Measurements from ENCODE around the gene ALDH3B1.
A peak's percentile ranks its signal among the peaks of the same experiment; 100 is the strongest.

DNA sequence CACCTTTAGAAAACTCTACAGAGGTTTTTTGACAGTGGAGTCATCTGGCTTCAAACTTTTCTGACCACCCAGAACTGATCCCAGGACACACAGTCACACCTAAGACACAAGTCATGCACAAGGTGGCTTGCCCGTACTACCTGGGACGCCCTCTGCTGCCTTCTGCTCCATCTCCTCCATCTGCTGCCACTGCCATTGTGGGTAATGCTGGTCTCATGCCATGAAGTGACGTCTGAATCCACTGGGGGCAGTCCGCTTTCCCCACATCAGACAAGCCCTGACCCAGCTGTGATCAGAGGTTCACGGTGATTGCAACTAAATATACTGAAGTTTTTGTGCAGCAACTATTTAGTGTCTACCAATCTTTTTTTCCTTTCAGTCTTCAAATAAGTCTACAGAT is 14.9 kb downstream of the ALDH3B1 start:
- TF ChIP-seq, protein P1, sequence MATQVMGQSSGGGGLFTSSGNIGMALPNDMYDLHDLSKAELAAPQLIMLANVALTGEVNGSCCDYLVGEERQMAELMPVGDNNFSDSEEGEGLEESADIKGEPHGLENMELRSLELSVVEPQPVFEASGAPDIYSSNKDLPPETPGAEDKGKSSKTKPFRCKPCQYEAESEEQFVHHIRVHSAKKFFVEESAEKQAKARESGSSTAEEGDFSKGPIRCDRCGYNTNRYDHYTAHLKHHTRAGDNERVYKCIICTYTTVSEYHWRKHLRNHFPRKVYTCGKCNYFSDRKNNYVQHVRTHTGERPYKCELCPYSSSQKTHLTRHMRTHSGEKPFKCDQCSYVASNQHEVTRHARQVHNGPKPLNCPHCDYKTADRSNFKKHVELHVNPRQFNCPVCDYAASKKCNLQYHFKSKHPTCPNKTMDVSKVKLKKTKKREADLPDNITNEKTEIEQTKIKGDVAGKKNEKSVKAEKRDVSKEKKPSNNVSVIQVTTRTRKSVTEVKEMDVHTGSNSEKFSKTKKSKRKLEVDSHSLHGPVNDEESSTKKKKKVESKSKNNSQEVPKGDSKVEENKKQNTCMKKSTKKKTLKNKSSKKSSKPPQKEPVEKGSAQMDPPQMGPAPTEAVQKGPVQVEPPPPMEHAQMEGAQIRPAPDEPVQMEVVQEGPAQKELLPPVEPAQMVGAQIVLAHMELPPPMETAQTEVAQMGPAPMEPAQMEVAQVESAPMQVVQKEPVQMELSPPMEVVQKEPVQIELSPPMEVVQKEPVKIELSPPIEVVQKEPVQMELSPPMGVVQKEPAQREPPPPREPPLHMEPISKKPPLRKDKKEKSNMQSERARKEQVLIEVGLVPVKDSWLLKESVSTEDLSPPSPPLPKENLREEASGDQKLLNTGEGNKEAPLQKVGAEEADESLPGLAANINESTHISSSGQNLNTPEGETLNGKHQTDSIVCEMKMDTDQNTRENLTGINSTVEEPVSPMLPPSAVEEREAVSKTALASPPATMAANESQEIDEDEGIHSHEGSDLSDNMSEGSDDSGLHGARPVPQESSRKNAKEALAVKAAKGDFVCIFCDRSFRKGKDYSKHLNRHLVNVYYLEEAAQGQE (IDR thresholded peaks at IDR 0.05; ENCODE audit: low read depth, low read length): no peak
- TF ChIP-seq, protein P2, sequence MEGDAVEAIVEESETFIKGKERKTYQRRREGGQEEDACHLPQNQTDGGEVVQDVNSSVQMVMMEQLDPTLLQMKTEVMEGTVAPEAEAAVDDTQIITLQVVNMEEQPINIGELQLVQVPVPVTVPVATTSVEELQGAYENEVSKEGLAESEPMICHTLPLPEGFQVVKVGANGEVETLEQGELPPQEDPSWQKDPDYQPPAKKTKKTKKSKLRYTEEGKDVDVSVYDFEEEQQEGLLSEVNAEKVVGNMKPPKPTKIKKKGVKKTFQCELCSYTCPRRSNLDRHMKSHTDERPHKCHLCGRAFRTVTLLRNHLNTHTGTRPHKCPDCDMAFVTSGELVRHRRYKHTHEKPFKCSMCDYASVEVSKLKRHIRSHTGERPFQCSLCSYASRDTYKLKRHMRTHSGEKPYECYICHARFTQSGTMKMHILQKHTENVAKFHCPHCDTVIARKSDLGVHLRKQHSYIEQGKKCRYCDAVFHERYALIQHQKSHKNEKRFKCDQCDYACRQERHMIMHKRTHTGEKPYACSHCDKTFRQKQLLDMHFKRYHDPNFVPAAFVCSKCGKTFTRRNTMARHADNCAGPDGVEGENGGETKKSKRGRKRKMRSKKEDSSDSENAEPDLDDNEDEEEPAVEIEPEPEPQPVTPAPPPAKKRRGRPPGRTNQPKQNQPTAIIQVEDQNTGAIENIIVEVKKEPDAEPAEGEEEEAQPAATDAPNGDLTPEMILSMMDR (IDR thresholded peaks at IDR 0.05 in 2 of 3, conservative IDR thresholded peaks at IDR 0.05 in 1 of 3; ENCODE audit: control insufficient read depth in 2 of 3, extremely low read depth in 1 of 3, insufficient read depth in 1 of 3, low read depth in 3 of 3, low read length in 3 of 3): peak in 1 of 3 experiments; percentile 20; a peak in 1 of 6 replicates
- TF ChIP-seq HCFC1 (IDR thresholded peaks at IDR 0.05; ENCODE audit: low read length) (no peak), HDAC6 (IDR thresholded peaks at IDR 0.05; ENCODE audit: unreplicated experiment) (no peak), TAF1 (IDR thresholded peaks at IDR 0.05; ENCODE audit: borderline replicate concordance, low read depth, low read length) (no peak), RFX5 (IDR thresholded peaks at IDR 0.05; ENCODE audit: low read depth, low read length) (no peak), EP300 (IDR thresholded peaks at IDR 0.05; ENCODE audit: borderline replicate concordance in 1 of 2, control insufficient read depth in 1 of 2, low read depth in 2 of 2, low read length in 2 of 2) (no peak), NFIC (IDR thresholded peaks at IDR 0.05; ENCODE audit: low read depth, low read length) (no peak)
- TF ChIP-seq, protein P3, sequence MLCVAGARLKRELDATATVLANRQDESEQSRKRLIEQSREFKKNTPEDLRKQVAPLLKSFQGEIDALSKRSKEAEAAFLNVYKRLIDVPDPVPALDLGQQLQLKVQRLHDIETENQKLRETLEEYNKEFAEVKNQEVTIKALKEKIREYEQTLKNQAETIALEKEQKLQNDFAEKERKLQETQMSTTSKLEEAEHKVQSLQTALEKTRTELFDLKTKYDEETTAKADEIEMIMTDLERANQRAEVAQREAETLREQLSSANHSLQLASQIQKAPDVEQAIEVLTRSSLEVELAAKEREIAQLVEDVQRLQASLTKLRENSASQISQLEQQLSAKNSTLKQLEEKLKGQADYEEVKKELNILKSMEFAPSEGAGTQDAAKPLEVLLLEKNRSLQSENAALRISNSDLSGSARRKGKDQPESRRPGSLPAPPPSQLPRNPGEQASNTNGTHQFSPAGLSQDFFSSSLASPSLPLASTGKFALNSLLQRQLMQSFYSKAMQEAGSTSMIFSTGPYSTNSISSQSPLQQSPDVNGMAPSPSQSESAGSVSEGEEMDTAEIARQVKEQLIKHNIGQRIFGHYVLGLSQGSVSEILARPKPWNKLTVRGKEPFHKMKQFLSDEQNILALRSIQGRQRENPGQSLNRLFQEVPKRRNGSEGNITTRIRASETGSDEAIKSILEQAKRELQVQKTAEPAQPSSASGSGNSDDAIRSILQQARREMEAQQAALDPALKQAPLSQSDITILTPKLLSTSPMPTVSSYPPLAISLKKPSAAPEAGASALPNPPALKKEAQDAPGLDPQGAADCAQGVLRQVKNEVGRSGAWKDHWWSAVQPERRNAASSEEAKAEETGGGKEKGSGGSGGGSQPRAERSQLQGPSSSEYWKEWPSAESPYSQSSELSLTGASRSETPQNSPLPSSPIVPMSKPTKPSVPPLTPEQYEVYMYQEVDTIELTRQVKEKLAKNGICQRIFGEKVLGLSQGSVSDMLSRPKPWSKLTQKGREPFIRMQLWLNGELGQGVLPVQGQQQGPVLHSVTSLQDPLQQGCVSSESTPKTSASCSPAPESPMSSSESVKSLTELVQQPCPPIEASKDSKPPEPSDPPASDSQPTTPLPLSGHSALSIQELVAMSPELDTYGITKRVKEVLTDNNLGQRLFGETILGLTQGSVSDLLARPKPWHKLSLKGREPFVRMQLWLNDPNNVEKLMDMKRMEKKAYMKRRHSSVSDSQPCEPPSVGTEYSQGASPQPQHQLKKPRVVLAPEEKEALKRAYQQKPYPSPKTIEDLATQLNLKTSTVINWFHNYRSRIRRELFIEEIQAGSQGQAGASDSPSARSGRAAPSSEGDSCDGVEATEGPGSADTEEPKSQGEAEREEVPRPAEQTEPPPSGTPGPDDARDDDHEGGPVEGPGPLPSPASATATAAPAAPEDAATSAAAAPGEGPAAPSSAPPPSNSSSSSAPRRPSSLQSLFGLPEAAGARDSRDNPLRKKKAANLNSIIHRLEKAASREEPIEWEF (IDR thresholded peaks at IDR 0.05; ENCODE audit: insufficient replicate concordance, low read depth, low read length): no peak
- TF ChIP-seq, protein P4, sequence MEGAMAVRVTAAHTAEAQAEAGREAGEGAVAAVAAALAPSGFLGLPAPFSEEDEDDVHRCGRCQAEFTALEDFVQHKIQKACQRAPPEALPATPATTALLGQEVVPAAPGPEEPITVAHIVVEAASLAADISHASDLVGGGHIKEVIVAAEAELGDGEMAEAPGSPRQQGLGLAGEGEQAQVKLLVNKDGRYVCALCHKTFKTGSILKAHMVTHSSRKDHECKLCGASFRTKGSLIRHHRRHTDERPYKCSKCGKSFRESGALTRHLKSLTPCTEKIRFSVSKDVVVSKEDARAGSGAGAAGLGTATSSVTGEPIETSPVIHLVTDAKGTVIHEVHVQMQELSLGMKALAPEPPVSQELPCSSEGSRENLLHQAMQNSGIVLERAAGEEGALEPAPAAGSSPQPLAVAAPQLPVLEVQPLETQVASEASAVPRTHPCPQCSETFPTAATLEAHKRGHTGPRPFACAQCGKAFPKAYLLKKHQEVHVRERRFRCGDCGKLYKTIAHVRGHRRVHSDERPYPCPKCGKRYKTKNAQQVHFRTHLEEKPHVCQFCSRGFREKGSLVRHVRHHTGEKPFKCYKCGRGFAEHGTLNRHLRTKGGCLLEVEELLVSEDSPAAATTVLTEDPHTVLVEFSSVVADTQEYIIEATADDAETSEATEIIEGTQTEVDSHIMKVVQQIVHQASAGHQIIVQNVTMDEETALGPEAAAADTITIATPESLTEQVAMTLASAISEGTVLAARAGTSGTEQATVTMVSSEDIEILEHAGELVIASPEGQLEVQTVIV (IDR thresholded peaks at IDR 0.05; ENCODE audit: borderline replicate concordance, partially characterized antibody): no peak
